DMS53 treated with DMSO at 0.1 percent for 48 hours (cell line): ENCODE data around the gene DNAH10.
A peak's percentile ranks its signal among the peaks of the same experiment; 100 is the strongest.
"Not testable (repeated sequence)": the region's sequence is repeated elsewhere in the genome, so short reads cannot be mapped to it uniquely, and the experiment has no call there.

Source experiments
- DNase-seq: peaks from one replicate; lab custom pipeline; 2025; ENCODE audit not compliant: unreplicated experiment; lab: John Stamatoyannopoulos, UW

The DNAH10 gene

GRCh38 chr12:123945287-123946151 is 183.4 kb downstream of the DNAH10 start:
- no peak for DNase-seq

GRCh38 chr12:123946152-123946515 is 184.0 kb downstream of the DNAH10 start:
- DNase-seq: no peak

- DNase-seq: not testable (repeated sequence)
Observed at GRCh38 chr12:123946516-123947505, 184.7 kb downstream of the DNAH10 start.

- not testable (repeated sequence) for DNase-seq
Observed at GRCh38 chr12:123947531-123947930, 185.4 kb downstream of the DNAH10 start.

- DNase-seq: no peak
Observed at GRCh38 chr12:123948401-123948795, 186.3 kb downstream of the DNAH10 start.

- DNase-seq: no peak
Observed at GRCh38 chr12:123948796-123949769, 187.0 kb downstream of the DNAH10 start.

GRCh38 chr12:123949770-123950165 is 187.7 kb downstream of the DNAH10 start:
- no peak for DNase-seq

GRCh38 chr12:123950476-123951349 is 188.6 kb downstream of the DNAH10 start:
- DNase-seq: no peak

GRCh38 chr12:123951467-123951866 is 189.4 kb downstream of the DNAH10 start:
- DNase-seq: no peak

- DNase-seq: peak; percentile 26
Observed at GRCh38 chr12:123952037-123952436, 189.9 kb downstream of the DNAH10 start.

GRCh38 chr12:123954647-123955350 is 192.7 kb downstream of the DNAH10 start:
- no peak for DNase-seq

- DNase-seq: no peak
Observed at GRCh38 chr12:123956249-123956648, 194.1 kb downstream of the DNAH10 start.

- DNase-seq: no peak
Observed at GRCh38 chr12:123957196-123957595, 195.1 kb downstream of the DNAH10 start.

GRCh38 chr12:123958462-123958861 is 196.4 kb downstream of the DNAH10 start:
- no peak for DNase-seq

GRCh38 chr12:123958876-123959275 is 196.8 kb downstream of the DNAH10 start:
- DNase-seq: no peak

GRCh38 chr12:123960029-123960735 is 198.1 kb downstream of the DNAH10 start:
- no peak for DNase-seq

GRCh38 chr12:123960856-123961255 is 198.8 kb downstream of the DNAH10 start:
- DNase-seq: no peak

GRCh38 chr12:123961585-123962345 is 199.7 kb downstream of the DNAH10 start:
- DNase-seq: no peak
